ENCODE measurements around the gene PTPRH.
"Not testable (repeated sequence)": the region's sequence is repeated elsewhere in the genome, so short reads cannot be mapped to it uniquely, and the experiment has no call there.

PTPRH gene

GRCh38 chr19:55179606-55180484 lies 29.5 kb downstream of the PTPRH start, which contains the start of gene SYT5:
Gene SYT5, minus strand, starts transcription at chr19:55180289. Its CDS starts 1,248 bp downstream, at chr19:55179041.
- DNase-seq (ENCODE audit: low spot score) = peak; percentile 72

GRCh38 chr19:55178781-55179599 lies 30.3 kb downstream of the PTPRH start:
- DNase-seq (ENCODE audit: low spot score) = peak; percentile 94

GRCh38 chr19:55176076-55176475 lies 33.2 kb downstream of the PTPRH start:
- no peak for DNase-seq (ENCODE audit: low spot score)

- no peak for DNase-seq (ENCODE audit: low spot score)
These were observed 34.0 kb downstream of the PTPRH start for GRCh38 chr19:55175117-55175867.

- no peak for DNase-seq (ENCODE audit: low spot score)
These were observed 34.7 kb downstream of the PTPRH start for GRCh38 chr19:55174425-55175116.

GRCh38 chr19:55173714-55174409 lies 35.4 kb downstream of the PTPRH start:
- DNase-seq (ENCODE audit: low spot score) = peak; percentile 80

- no peak for DNase-seq (ENCODE audit: low spot score)
These were observed 36.1 kb downstream of the PTPRH start for GRCh38 chr19:55173186-55173713.

- no peak for DNase-seq (ENCODE audit: low spot score)
These were observed 36.6 kb downstream of the PTPRH start for GRCh38 chr19:55172741-55173140.

GRCh38 chr19:55172318-55172717 lies 37.0 kb downstream of the PTPRH start:
- DNase-seq (ENCODE audit: low spot score) = not testable (repeated sequence)

- DNase-seq (ENCODE audit: low spot score) = no peak
These were observed 37.9 kb downstream of the PTPRH start for GRCh38 chr19:55171440-55171839.

- no peak for DNase-seq (ENCODE audit: low spot score)
These were observed 40.2 kb downstream of the PTPRH start for GRCh38 chr19:55169136-55169535.

GRCh38 chr19:55166530-55167268 lies 42.6 kb downstream of the PTPRH start, which contains the start of gene DNAAF3:
Gene DNAAF3, minus strand, starts transcription at chr19:55166613. Its CDS starts 200 bp downstream, at chr19:55166413.
- DNase-seq (ENCODE audit: low spot score) = peak; percentile 98

- peak; percentile 83 for DNase-seq (ENCODE audit: low spot score)
These were observed 43.3 kb downstream of the PTPRH start for GRCh38 chr19:55165952-55166529.

- DNase-seq (ENCODE audit: low spot score) = no peak
These were observed 47.6 kb downstream of the PTPRH start for GRCh38 chr19:55161571-55162322.

- no peak for DNase-seq (ENCODE audit: low spot score)
These were observed 48.3 kb downstream of the PTPRH start for GRCh38 chr19:55160986-55161365.

GRCh38 chr19:55160128-55160985 lies 48.9 kb downstream of the PTPRH start:
- peak; percentile 94 for DNase-seq (ENCODE audit: low spot score)

- DNase-seq (ENCODE audit: low spot score) = no peak
These were observed 50.2 kb downstream of the PTPRH start for GRCh38 chr19:55158848-55159749.

Data from D341Med (cell line).